Activated naive CD4-positive, alpha-beta T cell treated with Interleukin-2 at 50 U/mL for 16 hours (primary cell): ENCODE data around the gene ASB18.
"Not testable (repeated sequence)": the region's sequence is repeated elsewhere in the genome, so short reads cannot be mapped to it uniquely, and the experiment has no call there.

ENCODE experiments used
- DNase-seq: peaks from one replicate; pipeline ENCODE4 v3.0.0-alpha.2; 2020

Gene ASB18

GRCh38 chr2:236264256-236264655 lies at the start of gene ASB18:
Gene ASB18, minus strand, starts transcription at chr2:236264406. Its CDS starts 61 bp downstream, at chr2:236264345.
- no peak for DNase-seq

GRCh38 chr2:236311286-236311685 lies 47.1 kb upstream of the ASB18 start:
- no peak for DNase-seq

DNA sequence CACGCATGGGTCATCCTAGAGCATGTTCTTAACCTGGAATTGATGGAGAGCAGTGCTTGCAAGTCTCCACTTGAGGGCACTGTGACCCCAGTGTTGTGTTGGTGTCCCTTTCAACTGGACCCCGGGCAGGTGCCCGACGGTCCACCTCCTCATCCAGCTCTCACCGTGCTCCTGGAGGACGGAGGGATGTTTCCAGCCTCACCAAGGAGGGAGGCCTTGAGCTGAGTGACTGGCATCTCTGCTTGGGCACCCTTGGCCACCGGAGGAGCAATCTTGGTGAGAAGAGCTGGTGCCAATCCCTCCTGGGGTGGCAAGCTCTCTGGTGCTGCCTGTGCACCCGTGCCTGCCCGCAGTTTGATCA lies 45.4 kb upstream of the ASB18 start:
- DNase-seq: no peak

- DNase-seq: no peak
Measured at GRCh38 chr2:236308855-236309668, 44.9 kb upstream of the ASB18 start.

GRCh38 chr2:236307641-236308040 lies 43.4 kb upstream of the ASB18 start:
- DNase-seq: no peak

DNA sequence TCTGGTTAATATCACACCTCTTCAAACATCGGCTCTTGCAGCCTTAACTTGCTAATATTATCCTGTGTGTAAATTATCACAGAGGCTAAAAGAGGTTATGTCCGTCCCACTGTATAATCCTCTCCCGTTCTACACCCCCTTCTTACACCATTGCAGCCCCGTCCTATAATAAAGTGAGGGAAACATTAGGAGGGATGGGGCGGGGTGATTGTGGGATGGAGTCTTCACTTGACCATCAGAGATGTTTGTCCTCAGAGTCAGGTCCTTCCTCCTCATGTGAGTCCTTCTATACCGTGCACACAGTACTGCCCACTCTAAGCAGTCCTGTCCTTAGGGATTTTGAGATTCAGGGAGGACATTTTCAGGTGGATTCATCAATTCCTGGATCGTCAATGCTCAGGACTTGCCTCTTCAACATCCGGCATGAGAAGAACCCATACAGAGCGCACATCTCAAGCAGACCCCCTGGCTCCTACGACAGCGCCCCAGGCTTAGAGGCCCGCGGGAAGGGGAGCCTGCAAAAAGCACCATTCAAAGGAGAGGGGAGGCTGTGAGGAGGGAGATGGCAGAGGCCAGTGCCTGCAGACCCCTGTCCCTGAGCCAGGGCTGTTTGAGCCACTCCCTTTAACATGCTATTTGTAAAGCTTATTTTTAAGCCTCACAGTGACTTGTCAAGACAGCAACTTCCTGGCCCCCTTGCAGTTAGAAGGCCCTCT lies 42.8 kb upstream of the ASB18 start:
- no peak for DNase-seq

- no peak for DNase-seq
Measured at GRCh38 chr2:236305964-236306605, 41.9 kb upstream of the ASB18 start.

- DNase-seq: no peak
Measured at GRCh38 chr2:236305531-236305930, 41.3 kb upstream of the ASB18 start.

DNA sequence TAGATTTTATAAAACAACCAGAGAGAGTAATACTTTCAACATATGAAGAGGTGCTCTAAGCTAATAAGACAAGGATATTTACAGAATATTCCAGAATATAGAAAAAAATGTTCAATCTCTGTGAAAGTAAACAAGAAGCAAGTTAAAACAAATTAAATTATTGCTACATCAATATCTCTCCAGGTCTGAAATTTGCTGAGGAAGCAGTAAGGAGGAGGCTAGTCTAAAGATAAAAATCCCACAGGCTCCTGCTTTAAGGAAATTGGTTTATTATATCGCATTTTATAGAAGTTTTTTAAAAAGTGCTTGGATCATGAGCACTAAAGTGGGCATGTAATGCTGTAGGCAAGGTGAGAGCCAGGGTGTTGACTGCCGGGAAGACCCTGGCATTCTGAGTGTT lies 39.7 kb upstream of the ASB18 start:
- DNase-seq: no peak

- no peak for DNase-seq
Measured at GRCh38 chr2:236302555-236302954, 38.3 kb upstream of the ASB18 start.

- DNase-seq: no peak
Measured at GRCh38 chr2:236298924-236299475, 34.8 kb upstream of the ASB18 start.

GRCh38 chr2:236295481-236295880 lies 31.3 kb upstream of the ASB18 start:
- no peak for DNase-seq

DNA sequence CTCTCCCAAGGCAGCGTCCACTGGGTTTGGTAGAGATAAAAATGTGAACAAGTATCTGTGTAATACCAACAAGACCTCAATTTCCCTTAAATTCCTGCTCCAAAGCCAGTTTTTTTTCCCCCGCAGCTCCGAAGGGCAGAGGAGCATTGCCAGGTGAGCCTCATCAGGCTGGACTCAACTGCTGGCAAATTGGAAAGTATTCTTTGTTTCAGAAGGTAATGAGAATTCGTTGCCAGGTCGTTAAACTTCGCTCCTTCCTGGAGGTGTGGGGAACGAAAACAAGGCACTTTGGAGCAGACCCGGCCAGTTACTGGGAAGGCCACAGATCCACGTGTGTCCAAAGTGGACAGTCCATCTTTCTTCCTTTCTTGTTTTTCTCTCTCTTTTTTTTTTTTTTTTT lies 30.4 kb upstream of the ASB18 start:
- no peak for DNase-seq

GRCh38 chr2:236293241-236293810 lies 29.1 kb upstream of the ASB18 start:
- DNase-seq: no peak

GRCh38 chr2:236291911-236292310 lies 27.7 kb upstream of the ASB18 start:
- DNase-seq: no peak

GRCh38 chr2:236291476-236291875 lies 27.3 kb upstream of the ASB18 start:
- DNase-seq: no peak

- DNase-seq: no peak
Measured at GRCh38 chr2:236290742-236291425, 26.7 kb upstream of the ASB18 start.

DNA sequence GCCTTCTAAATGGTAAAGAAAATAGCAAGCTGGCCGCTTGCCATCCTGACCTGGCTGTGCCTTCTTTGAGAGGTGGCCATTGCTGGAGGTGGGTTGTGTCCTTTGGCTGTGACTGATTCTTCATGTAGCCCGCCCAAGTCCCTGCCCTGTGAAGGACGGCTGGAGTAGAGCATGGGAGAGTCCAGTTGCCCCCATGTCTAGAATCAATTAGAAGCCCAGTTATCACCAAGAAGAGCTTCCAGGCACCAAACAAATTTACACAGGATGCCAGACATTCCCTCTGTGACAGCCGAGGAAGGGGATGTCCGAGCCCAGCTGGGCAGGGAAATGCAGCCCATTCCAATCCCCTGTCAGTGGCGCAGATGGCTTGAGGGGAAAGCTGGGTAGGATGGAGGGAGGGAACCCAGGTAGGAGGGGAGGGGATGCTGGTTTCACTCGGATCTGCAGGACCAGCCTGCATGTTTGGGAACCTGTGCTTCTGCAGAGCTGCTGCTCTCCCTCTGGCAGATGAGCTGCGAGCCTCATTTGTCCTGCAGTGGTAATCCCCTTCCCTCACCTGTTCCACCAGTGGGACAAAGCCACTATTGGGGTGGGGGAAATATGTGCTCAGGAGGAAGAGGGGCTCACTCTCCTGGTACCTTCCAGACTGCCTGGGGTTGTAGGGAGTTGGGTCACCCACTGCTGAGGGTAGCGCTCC lies 25.7 kb upstream of the ASB18 start:
- no peak for DNase-seq

DNA sequence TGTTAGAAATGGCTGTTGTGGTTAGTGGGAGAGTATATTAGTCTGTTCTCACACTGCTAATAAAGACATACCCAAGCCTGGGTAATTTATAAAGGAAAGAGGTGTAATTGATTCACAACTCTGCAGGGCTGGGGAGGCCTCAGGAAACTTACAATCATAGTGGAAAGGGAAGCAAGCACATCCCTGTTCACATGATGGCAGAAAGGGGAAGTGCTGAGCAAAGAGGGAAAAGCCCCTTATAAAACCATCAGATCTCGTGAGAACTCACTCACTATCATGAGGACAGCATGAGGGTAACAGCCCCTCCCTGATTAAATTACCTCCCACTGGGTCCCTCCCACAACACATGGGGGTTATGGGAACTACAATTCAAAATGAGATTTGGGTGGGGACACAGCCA lies 24.2 kb upstream of the ASB18 start:
- DNase-seq: not testable (repeated sequence)

- DNase-seq: no peak
Measured at GRCh38 chr2:236287656-236288055, 23.4 kb upstream of the ASB18 start.

GRCh38 chr2:236286873-236287545 lies 22.8 kb upstream of the ASB18 start:
- DNase-seq: no peak
